Parathyroid adenoma (tissue), 2 donors: ENCODE results near the gene FANCC.

Experiments used
- H2AFZ ChIP-seq: fragments of 300-600 bp; sonication (generic); one replicate; pipeline ENCODE4 v1.7.0; 2017; ENCODE audit warnings: antibody characterized with exemption, mild to moderate bottlenecking
- H3K27ac ChIP-seq: fragments of 300-600 bp; sonication (generic); one replicate; pipeline ENCODE4 v1.7.0; 2017
- H3K27me3 ChIP-seq: fragments of 300-600 bp; sonication (generic); one replicate; pipeline ENCODE4 v1.7.0; 2017; ENCODE audit warnings: low read length; ENCODE audit not compliant: control insufficient read depth, insufficient read depth
- H3K36me3 ChIP-seq: fragments of 300-600 bp; sonication (generic); one replicate; pipeline ENCODE4 v1.7.0; 2017; ENCODE audit warnings: low read length; ENCODE audit not compliant: control insufficient read depth, insufficient read depth
- H3K4me1 ChIP-seq: fragments of 300-600 bp; sonication (generic); one replicate; pipeline ENCODE4 v1.7.0; 2017; ENCODE audit warnings: control low read depth
- H3K4me2 ChIP-seq: fragments of 300-600 bp; sonication (generic); one replicate; pipeline ENCODE4 v1.7.0; 2017; ENCODE audit warnings: low read length
- H3K4me3 ChIP-seq: fragments of 300-600 bp; sonication (generic); one replicate; pipeline ENCODE4 v1.7.0; 2017; ENCODE audit warnings: low read depth, low read length
- H3K79me2 ChIP-seq: fragments of 300-600 bp; sonication (generic); one replicate; pipeline ENCODE4 v1.7.0; 2017; ENCODE audit warnings: control low read depth
- H3K9ac ChIP-seq: fragments of 300-600 bp; sonication (generic); one replicate; pipeline ENCODE4 v1.7.0; 2017; ENCODE audit warnings: mild to moderate bottlenecking
- H3K9me3 ChIP-seq: fragments of 300-600 bp; sonication (generic); one replicate; pipeline ENCODE4 v1.7.0; 2017; ENCODE audit warnings: low read length; ENCODE audit not compliant: control insufficient read depth
- CTCF ChIP-seq: fragments of 300-600 bp; sonication (generic); IDR thresholded peaks from one replicate; pipeline ENCODE4 v1.7.0; 2017; ENCODE audit warnings: antibody characterized with exemption, mild to moderate bottlenecking
- donor health status: primary hyperparathyroidism.

Gene FANCC

GRCh38 chr9:95058795-95059386 lies 258.6 kb downstream of the FANCC start:
- Histone ChIP-seq H3K27ac (peak overlapping the region; percentile 42), H3K4me3 (peak overlapping the region; percentile 99), H3K79me2 (peaks cover 73% of the 10 kb centered on the region)

GRCh38 chr9:95058121-95058785 lies 259.3 kb downstream of the FANCC start:
- no peaks in the 10 kb centered on the region for H3K36me3 ChIP-seq
- no peak for TF ChIP-seq CTCF
- H3K27ac ChIP-seq: peak overlapping the region; percentile 42
- H3K9me3 ChIP-seq: no peaks in the 10 kb centered on the region
- no peak overlapping the region for H2AFZ ChIP-seq
- no peaks in the 10 kb centered on the region for H3K27me3 ChIP-seq
- H3K9ac ChIP-seq: no peak overlapping the region
- H3K79me2 ChIP-seq: peaks cover 73% of the 10 kb centered on the region
- H3K4me2 ChIP-seq: peak overlapping the region; percentile 95
- H3K4me1 ChIP-seq: peaks cover 24% of the 10 kb centered on the region
- H3K4me3 ChIP-seq: peak overlapping the region; percentile 99

More at GRCh38 chr9:95058795-95059386, 258.6 kb downstream of the FANCC start:
- H3K27me3 ChIP-seq: no peaks in the 10 kb centered on the region
- H3K9me3 ChIP-seq: no peaks in the 10 kb centered on the region
- no peak overlapping the region for H2AFZ ChIP-seq
- peaks cover 24% of the 10 kb centered on the region for H3K4me1 ChIP-seq
- TF ChIP-seq CTCF: no peak
- no peaks in the 10 kb centered on the region for H3K36me3 ChIP-seq
- peak overlapping the region; percentile 95 for H3K4me2 ChIP-seq
- H3K9ac ChIP-seq: no peak overlapping the region

- Histone ChIP-seq H3K79me2 (peaks cover 67% of the 10 kb centered on the region), H3K4me1 (peaks cover 24% of the 10 kb centered on the region), H3K4me3 (peak overlapping the region; percentile 99), H3K4me2 (peak overlapping the region; percentile 95), H3K9me3 (no peaks in the 10 kb centered on the region), H2AFZ (no peak overlapping the region), H3K9ac (no peak overlapping the region), H3K27me3 (no peaks in the 10 kb centered on the region), H3K27ac (peak overlapping the region; percentile 91), H3K36me3 (no peaks in the 10 kb centered on the region)
- TF ChIP-seq CTCF: no peak
Observed at GRCh38 chr9:95057101-95057500, 260.4 kb downstream of the FANCC start.

GRCh38 chr9:95055851-95056551 lies 261.5 kb downstream of the FANCC start:
- Histone ChIP-seq H3K27ac (peak overlapping the region; percentile 91), H3K4me1 (peaks cover 24% of the 10 kb centered on the region), H3K36me3 (no peaks in the 10 kb centered on the region), H3K9me3 (no peaks in the 10 kb centered on the region), H3K27me3 (no peaks in the 10 kb centered on the region), H3K9ac (no peak overlapping the region), H3K4me3 (peak overlapping the region; percentile 99), H3K4me2 (peak overlapping the region; percentile 95), H2AFZ (no peak overlapping the region), H3K79me2 (peaks cover 58% of the 10 kb centered on the region)
- no peak for TF ChIP-seq CTCF
